Measurements from ENCODE around the gene SLC16A14.

DNA sequence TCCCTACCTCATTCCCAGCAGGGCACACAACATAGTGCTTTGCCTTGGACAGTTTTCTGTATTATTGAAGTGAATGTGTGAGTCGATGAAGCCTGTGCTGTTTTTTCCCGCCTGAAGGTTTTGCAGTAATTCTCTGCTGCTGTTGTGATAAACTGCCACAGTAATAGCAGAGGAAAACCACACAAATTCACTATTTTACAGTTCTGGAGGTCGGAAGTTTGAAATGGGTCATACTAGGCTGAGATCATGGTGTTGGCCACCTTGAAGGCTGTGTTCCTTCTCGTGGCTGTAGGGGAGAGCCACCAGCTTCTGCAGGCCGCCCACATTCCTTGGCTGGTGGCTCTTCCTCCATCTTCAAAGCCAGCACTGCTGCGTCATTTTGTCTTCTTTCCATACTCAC lies 678 bp upstream of the SLC16A14 start:
- TF ChIP-seq YY1 (IDR thresholded peaks at IDR 0.05; ENCODE audit: insufficient read depth, insufficient read length) (no peak), ZNF274 (IDR thresholded peaks at IDR 0.05; ENCODE audit: low read depth, low read length) (no peak), SUZ12 (IDR thresholded peaks at IDR 0.05; ENCODE audit: extremely low read depth, insufficient read depth, insufficient read length) (no peak)

All from NT2/D1 (cell line).